GM21717 (cell line): ENCODE measurements around the gene DHX35.

ENCODE experiments used
- ATAC-seq: cut with Tn5 transposase; IDR thresholded peaks from one replicate; pipeline ENCODE4 v1.9.1; 2021; ENCODE audit warnings: mild to moderate bottlenecking, moderate library complexity; ENCODE audit not compliant: unreplicated experiment

DHX35 gene

GRCh38 chr20:39019027-39019426 lies 56.9 kb downstream of the DHX35 start:
- no peak for ATAC-seq

- peak; percentile 84 for ATAC-seq
These were observed 57.7 kb downstream of the DHX35 start for GRCh38 chr20:39019805-39020325.

GRCh38 chr20:39021748-39022147 lies 59.6 kb downstream of the DHX35 start:
- no peak for ATAC-seq

- ATAC-seq = no peak
These were observed 63.7 kb downstream of the DHX35 start for GRCh38 chr20:39025883-39026282.

- no peak for ATAC-seq
These were observed 67.2 kb downstream of the DHX35 start for GRCh38 chr20:39029364-39029763.

GRCh38 chr20:39032997-39033396 lies 70.9 kb downstream of the DHX35 start:
- no peak for ATAC-seq

- no peak for ATAC-seq
These were observed 73.9 kb downstream of the DHX35 start for GRCh38 chr20:39036011-39036410.

GRCh38 chr20:39036851-39037250 lies 74.7 kb downstream of the DHX35 start:
- ATAC-seq = no peak

GRCh38 chr20:39038047-39038446 lies 75.9 kb downstream of the DHX35 start:
- ATAC-seq = no peak

- ATAC-seq = no peak
These were observed 76.4 kb downstream of the DHX35 start for GRCh38 chr20:39038495-39038894.

- ATAC-seq = no peak
These were observed 77.1 kb downstream of the DHX35 start for GRCh38 chr20:39039261-39039660.

- ATAC-seq = no peak
These were observed 78.0 kb downstream of the DHX35 start for GRCh38 chr20:39040116-39040515.

GRCh38 chr20:39041067-39041466 lies 78.9 kb downstream of the DHX35 start:
- ATAC-seq = no peak

GRCh38 chr20:39042279-39043150 lies 80.4 kb downstream of the DHX35 start:
- ATAC-seq = no peak

GRCh38 chr20:39044501-39044900 lies 82.4 kb downstream of the DHX35 start:
- ATAC-seq = no peak

- ATAC-seq = no peak
These were observed 83.5 kb downstream of the DHX35 start for GRCh38 chr20:39045676-39046075.

GRCh38 chr20:39047417-39047985 lies 85.4 kb downstream of the DHX35 start:
- ATAC-seq = no peak

- ATAC-seq = no peak
These were observed 86.0 kb downstream of the DHX35 start for GRCh38 chr20:39048000-39048696.

- ATAC-seq = no peak
These were observed 87.0 kb downstream of the DHX35 start for GRCh38 chr20:39049148-39049547.

GRCh38 chr20:39049684-39050554 lies 87.8 kb downstream of the DHX35 start:
- peak; percentile 83 for ATAC-seq

GRCh38 chr20:39050555-39050902 lies 88.4 kb downstream of the DHX35 start:
- ATAC-seq = no peak
